22Rv1 (cell line): Measurements from ENCODE around the gene SLC34A3.

ENCODE experiments used
- ZFX ChIP-seq: fragments of 450-650 bp; IDR thresholded peaks from 2 replicates; pipeline ENCODE4 v1.6.1; 2017; ENCODE audit warnings: antibody characterized with exemption, borderline replicate concordance
- TF ChIP-seq, protein P1 (sequence below): fragments of 450-650 bp; IDR thresholded peaks from 2 replicates; pipeline ENCODE4 v1.5.1; 2017; ENCODE audit warnings: mild to moderate bottlenecking

DNA sequence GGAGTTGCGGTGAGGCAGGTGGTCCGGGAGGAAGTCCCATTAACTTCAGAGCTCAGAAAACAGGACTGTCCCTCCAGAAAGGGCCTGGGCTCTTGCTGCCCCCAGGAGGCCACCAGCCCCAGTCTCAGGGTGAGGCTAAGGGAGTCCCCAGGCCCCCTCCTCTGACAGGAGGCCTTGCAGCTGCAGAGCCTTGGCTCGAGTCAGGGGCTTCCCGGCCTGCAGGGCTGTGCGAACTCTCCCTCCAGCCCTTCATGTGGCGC, 17.1 kb downstream of the SLC34A3 start:
- TF ChIP-seq, protein P1, sequence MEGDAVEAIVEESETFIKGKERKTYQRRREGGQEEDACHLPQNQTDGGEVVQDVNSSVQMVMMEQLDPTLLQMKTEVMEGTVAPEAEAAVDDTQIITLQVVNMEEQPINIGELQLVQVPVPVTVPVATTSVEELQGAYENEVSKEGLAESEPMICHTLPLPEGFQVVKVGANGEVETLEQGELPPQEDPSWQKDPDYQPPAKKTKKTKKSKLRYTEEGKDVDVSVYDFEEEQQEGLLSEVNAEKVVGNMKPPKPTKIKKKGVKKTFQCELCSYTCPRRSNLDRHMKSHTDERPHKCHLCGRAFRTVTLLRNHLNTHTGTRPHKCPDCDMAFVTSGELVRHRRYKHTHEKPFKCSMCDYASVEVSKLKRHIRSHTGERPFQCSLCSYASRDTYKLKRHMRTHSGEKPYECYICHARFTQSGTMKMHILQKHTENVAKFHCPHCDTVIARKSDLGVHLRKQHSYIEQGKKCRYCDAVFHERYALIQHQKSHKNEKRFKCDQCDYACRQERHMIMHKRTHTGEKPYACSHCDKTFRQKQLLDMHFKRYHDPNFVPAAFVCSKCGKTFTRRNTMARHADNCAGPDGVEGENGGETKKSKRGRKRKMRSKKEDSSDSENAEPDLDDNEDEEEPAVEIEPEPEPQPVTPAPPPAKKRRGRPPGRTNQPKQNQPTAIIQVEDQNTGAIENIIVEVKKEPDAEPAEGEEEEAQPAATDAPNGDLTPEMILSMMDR: no peak
- no peak for TF ChIP-seq ZFX
